ENCODE data around the gene ACER3. TPM values are rescaled to one million over a fixed set of nuclear protein-coding genes. Genes with fewer than 3 reads are reported as not detected.

The ACER3 gene
- total RNA-seq, 4 donors from 2014 or later: 9.3 to 25.7 (median 14.2) TPM

- no peaks in the 10 kb centered on the region for H3K36me3 ChIP-seq
- 76% methylated on average over 4 of the region's 6 CpGs; no CpG with 5 or more reads in 1 of the 2 donors for WGBS, 2 donors (ENCODE audit: low coverage in 1 of 2)
- H3K4me1 ChIP-seq: peaks cover 0 to 16% (median 4%) of the 10 kb centered on the region in 3 donors
- H3K27ac ChIP-seq: no peak overlapping the region
- no peak overlapping the region for H3K4me3 ChIP-seq
- peaks cover 23% of the 10 kb centered on the region for H3K27me3 ChIP-seq
- no peak for TF ChIP-seq POLR2A (IDR thresholded peaks at IDR 0.05)
- TF ChIP-seq CTCF (IDR thresholded peaks at IDR 0.05): no peak
- TF ChIP-seq EP300 (IDR thresholded peaks at IDR 0.05): no peak
- TF ChIP-seq POLR2AphosphoS5 (IDR thresholded peaks at IDR 0.05): no peak
- no peaks in the 10 kb centered on the region for H3K9me3 ChIP-seq
- ATAC-seq: no peak
Measured at GRCh38 chr11:77049026-77049425, 188.3 kb downstream of the ACER3 start.

- TF ChIP-seq CTCF (IDR thresholded peaks at IDR 0.05): no peak
- TF ChIP-seq POLR2AphosphoS5 (IDR thresholded peaks at IDR 0.05): no peak
- TF ChIP-seq POLR2A (IDR thresholded peaks at IDR 0.05): no peak
- no peak for TF ChIP-seq EP300 (IDR thresholded peaks at IDR 0.05)
- Histone ChIP-seq H3K4me3 (no peak overlapping the region), H3K36me3 (no peaks in the 10 kb centered on the region), H3K9me3 (peaks cover 0 to 10% (median 2%) of the 10 kb centered on the region in 3 donors), H3K27ac (no peak overlapping the region), H3K27me3 (peaks cover 9% of the 10 kb centered on the region), H3K4me1 (peaks cover 0 to 7% (median 0%) of the 10 kb centered on the region in 3 donors)
- no peak for ATAC-seq
- WGBS, 2 donors (ENCODE audit: low coverage in 1 of 2): 79 to 83% methylated on average over 3 of the region's 3 CpGs
Measured at GRCh38 chr11:77051511-77051910, 190.8 kb downstream of the ACER3 start.

- Histone ChIP-seq H3K27ac (no peak overlapping the region), H3K9me3 (peaks cover 0 to 20% (median 2%) of the 10 kb centered on the region in 3 donors), H3K27me3 (peaks cover 9% of the 10 kb centered on the region), H3K4me3 (no peak overlapping the region), H3K4me1 (no peaks in the 10 kb centered on the region), H3K36me3 (no peaks in the 10 kb centered on the region)
- TF ChIP-seq CTCF (IDR thresholded peaks at IDR 0.05) (no peak), EP300 (IDR thresholded peaks at IDR 0.05) (no peak), POLR2AphosphoS5 (IDR thresholded peaks at IDR 0.05) (no peak), POLR2A (IDR thresholded peaks at IDR 0.05) (no peak)
- no peak for ATAC-seq
- 71% methylated on average over 6 of the region's 7 CpGs; no CpG with 5 or more reads in 1 of the 2 donors for WGBS, 2 donors (ENCODE audit: low coverage in 1 of 2)
Measured at GRCh38 chr11:77052518-77052917, 191.8 kb downstream of the ACER3 start.

GRCh38 chr11:77053217-77054015 is 192.7 kb downstream of the ACER3 start:
- peaks cover 0 to 21% (median 2%) of the 10 kb centered on the region in 3 donors for H3K9me3 ChIP-seq
- no peaks in the 10 kb centered on the region for H3K36me3 ChIP-seq
- no peak for ATAC-seq
- 79 to 88% methylated on average over 3 to 5 of the region's 14 CpGs for WGBS, 2 donors (ENCODE audit: low coverage in 1 of 2)
- no peak for TF ChIP-seq CTCF (IDR thresholded peaks at IDR 0.05)
- TF ChIP-seq EP300 (IDR thresholded peaks at IDR 0.05): no peak
- no peak overlapping the region for H3K4me3 ChIP-seq
- no peaks in the 10 kb centered on the region for H3K4me1 ChIP-seq
- H3K27ac ChIP-seq: no peak overlapping the region
- H3K27me3 ChIP-seq: peaks cover 9% of the 10 kb centered on the region

- no peaks in the 10 kb centered on the region for H3K36me3 ChIP-seq
- TF ChIP-seq EP300 (IDR thresholded peaks at IDR 0.05) (no peak), POLR2A (IDR thresholded peaks at IDR 0.05) (no peak), CTCF (IDR thresholded peaks at IDR 0.05) (no peak), POLR2AphosphoS5 (IDR thresholded peaks at IDR 0.05) (no peak)
- no peak for ATAC-seq
- WGBS, 2 donors (ENCODE audit: low coverage in 1 of 2): 40% methylated on average over 1 of the region's 1 CpG; no CpG with 5 or more reads in 1 of the 2 donors
- H3K27ac ChIP-seq: no peak overlapping the region
- H3K4me1 ChIP-seq: no peaks in the 10 kb centered on the region
- H3K27me3 ChIP-seq: peaks cover 9% of the 10 kb centered on the region
- H3K4me3 ChIP-seq: no peak overlapping the region
- H3K9me3 ChIP-seq: peaks cover 0 to 21% (median 2%) of the 10 kb centered on the region in 3 donors
Measured at GRCh38 chr11:77054084-77054483, 193.4 kb downstream of the ACER3 start.

Measured in gastroesophageal sphincter (tissue), 4 donors.